Measurements from ENCODE around the gene FRYL. TPM values are rescaled to one million over a fixed set of nuclear protein-coding genes. Genes with fewer than 3 reads are reported as not detected.

Gene FRYL
- total RNA-seq, 1 donor, result 44.0 TPM

DNA sequence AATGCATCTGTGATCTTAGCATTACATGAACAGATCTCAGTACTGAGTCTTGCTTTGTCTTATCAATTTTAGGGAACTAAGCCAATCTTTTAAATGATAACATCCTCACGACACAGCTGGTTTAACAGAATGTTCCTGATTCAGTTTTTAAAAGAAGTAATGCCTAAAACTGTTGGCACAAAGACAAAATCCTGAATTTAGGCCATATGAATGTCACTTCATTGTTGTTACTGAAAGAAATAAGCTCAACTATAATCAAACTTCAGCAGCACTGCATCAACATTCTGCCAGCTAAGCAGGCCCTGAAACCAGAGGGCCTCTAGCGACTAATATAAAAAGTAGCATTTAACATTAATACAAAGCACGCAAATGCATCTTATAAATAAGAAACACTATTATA, 130.6 kb downstream of the FRYL start:
- no peak for DNase-seq (ENCODE audit: low read depth)
- H3K4me3 ChIP-seq (ENCODE audit: low read depth, low read length), result no peak overlapping the region
- TF ChIP-seq CTCF (IDR thresholded peaks at IDR 0.05; ENCODE audit: insufficient read depth, low read depth, low read length), result no peak

DNA sequence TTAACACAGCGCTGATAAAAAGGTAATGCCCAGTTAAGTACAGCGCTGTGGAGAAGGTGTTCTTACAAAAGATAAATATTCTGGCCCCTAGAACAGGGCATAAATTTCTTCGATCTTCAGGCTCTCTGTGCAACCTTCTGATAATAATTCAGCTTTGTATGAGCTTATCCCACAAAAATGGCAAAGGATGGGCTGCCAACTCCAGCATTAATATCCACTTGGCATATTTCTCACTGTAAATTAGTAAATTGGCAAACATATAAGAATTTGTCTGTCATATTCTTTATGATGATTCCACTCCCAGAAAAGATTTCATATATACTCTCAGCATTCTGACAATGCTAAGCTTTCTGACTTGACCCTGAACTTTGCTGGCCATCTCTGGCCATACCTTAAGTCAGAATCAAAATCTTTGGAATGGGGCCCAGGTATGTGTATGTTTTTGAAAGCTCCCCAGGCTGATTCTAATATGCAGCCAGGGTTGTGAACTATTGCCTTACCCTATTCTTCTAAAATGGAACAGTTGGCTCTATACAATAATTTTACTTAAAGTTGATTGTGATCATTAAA, 134.8 kb downstream of the FRYL start:
- no peak for TF ChIP-seq CTCF (IDR thresholded peaks at IDR 0.05; ENCODE audit: insufficient read depth, low read depth, low read length)
- H3K4me3 ChIP-seq (ENCODE audit: low read depth, low read length), result no peak overlapping the region
- no peak for DNase-seq (ENCODE audit: low read depth)

DNA sequence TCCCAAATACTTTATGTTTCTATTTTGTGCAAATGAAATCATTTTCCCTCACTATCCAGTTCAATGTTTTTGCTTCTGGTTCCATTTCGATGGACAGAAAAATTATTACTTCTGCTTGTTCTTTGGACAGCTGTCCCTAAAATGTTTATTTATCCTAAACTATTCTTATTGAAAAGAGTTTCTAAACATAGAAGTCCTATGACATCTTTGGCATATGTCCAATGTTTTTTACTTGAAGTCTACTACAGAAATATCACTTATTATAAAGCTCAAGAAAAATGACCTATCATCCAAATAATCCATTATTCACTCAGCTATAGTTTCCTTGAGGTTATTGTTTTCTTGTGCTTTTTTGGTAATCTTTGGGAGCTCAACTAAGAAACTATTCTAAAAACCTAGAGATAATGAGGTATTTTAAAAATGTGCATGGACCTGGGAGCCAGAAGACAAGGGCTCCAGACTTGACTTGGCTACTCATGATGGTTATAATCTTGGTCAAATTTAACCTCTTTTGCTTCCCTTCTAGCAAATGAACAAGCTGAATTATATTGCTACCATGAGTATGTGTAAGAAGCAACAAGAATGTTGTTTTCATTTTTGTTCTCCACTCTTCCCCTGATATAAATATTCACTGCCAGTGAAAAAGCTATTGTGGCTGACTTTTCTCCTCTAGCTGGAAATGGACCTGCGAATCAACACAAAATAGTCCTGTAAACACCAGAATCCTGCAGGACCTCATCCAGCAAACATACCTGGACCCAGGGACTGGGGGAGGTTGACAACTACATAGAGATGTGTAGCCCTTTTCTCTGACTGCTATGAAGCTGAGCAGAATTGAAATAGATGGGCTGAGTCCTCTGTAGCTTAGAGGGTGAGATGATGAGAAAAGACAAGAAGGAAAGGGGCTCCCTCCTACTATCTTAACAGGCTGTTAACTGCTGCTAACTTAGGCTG, 137.4 kb downstream of the FRYL start:
- no peak for TF ChIP-seq CTCF (IDR thresholded peaks at IDR 0.05; ENCODE audit: insufficient read depth, low read depth, low read length)
- DNase-seq (ENCODE audit: low read depth), result peak; percentile 30
- no peak overlapping the region for H3K4me3 ChIP-seq (ENCODE audit: low read depth, low read length)

DNA sequence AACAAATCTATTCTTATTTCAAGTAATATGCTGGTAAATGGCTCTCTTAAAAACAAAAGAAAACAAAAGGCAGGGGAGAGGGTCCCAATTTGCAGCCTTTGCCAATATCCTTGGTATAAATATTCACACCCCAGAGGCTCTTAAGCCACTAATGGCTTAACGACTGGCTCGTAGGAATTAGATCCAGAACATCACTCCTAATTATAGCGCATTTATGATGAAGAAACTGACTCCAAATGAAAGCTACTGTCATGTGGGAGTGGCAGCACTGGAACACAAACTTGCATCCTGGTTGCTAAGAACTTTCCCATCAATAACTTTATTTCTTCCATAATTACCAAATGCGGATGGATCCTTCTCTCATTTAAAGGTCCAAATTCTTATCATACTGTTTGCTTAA, 138.7 kb downstream of the FRYL start:
- H3K4me3 ChIP-seq (ENCODE audit: low read depth, low read length), result no peak overlapping the region
- no peak for TF ChIP-seq CTCF (IDR thresholded peaks at IDR 0.05; ENCODE audit: insufficient read depth, low read depth, low read length)

GRCh38 chr4:48640699-48641098, 139.4 kb downstream of the FRYL start:
- DNase-seq (ENCODE audit: low read depth), result no peak
- TF ChIP-seq CTCF (IDR thresholded peaks at IDR 0.05; ENCODE audit: insufficient read depth, low read depth, low read length), result no peak
- no peak overlapping the region for H3K4me3 ChIP-seq (ENCODE audit: low read depth, low read length)

More for the DNA sequence above, 138.7 kb downstream of the FRYL start:
- DNase-seq (ENCODE audit: low read depth), result no peak

DNA sequence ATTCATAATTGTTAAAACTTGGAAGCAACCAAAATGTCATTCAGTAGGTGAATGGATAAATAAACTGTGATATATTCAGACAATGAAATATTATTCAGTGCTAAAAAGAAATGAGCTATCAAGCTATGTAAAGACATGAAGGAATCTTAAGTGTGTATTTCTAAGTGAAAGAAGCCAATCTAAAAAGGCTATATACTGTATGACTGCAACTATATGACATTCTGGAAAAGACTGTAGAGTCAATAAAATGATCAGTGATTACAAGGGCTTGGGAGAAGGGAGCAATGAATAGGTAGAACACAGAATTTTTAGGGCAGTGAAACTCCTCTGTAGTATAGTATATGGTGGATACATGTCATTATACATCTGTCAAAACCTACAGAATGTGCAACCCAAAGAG, 139.9 kb downstream of the FRYL start:
- DNase-seq (ENCODE audit: low read depth), result no peak
- TF ChIP-seq CTCF (IDR thresholded peaks at IDR 0.05; ENCODE audit: insufficient read depth, low read depth, low read length), result no peak
- H3K4me3 ChIP-seq (ENCODE audit: low read depth, low read length), result no peak overlapping the region
